ENCODE measurements around the gene NRP2. TPM values are rescaled to one million over a fixed set of nuclear protein-coding genes. Genes with fewer than 3 reads are reported as not detected.

Gene NRP2
- total RNA-seq, 2 experiments from 2014 or later = 0.19 TPM; not detected in 1

DNA sequence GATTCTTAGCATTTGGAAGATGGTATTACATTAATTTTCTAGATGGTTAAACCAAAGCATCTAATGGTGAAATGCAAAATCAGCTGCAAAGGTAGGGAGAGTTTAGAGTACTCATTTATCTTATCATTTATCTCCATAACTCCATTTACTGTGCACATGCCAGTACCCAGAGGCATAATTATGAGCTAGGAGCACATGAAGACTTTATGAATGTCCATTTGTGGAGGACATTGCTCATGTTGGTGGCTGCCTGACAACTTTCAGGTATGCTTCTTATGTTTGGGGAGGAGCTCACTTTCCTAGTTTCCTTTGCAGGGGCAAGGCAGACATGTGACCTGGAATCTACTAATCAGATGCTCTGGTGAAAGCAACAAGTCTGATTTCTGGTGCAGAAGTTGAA, 134.0 kb downstream of the NRP2 start:
- DNase-seq (no peak), ATAC-seq (ENCODE audit: poor library complexity) (no peak)
- ChIA-PET POLR2A (no interaction called here), CTCF (interaction anchor here (0.6 kb wide), 1 partner anchor 1650 kb away, joined by 5 read pairs; no protein-coding TSS in a partner anchor)
- peaks cover 42% of the 10 kb centered on the region for H3K27me3 Mint-ChIP-seq
- no peaks in the 10 kb centered on the region for H3K36me3 Mint-ChIP-seq (ENCODE audit: low read depth)
- intact Hi-C loops (cut with DNase I, micrococcal nuclease) = no loop called here
- Histone ChIP-seq H3K4me1 (ENCODE audit: insufficient read depth, low read length) (no peaks in the 10 kb centered on the region), H3K36me3 (ENCODE audit: insufficient read depth, low read length) (no peaks in the 10 kb centered on the region), H3K27me3 (ENCODE audit: control insufficient read depth in 1 of 2, insufficient read depth in 2 of 2, low read length in 2 of 2) (peaks cover 0 to 4% of the 10 kb centered on the region in 2 experiments), H3K27ac (ENCODE audit: low read depth in 1 of 2, low read length in 2 of 2) (no peak overlapping the region), H3K9me3 (ENCODE audit: control insufficient read depth in 1 of 2, insufficient read depth in 1 of 2, low read length in 2 of 2) (no peaks in the 10 kb centered on the region), H3K4me3 (ENCODE audit: low read length) (no peak overlapping the region)
- TF ChIP-seq, protein P1, sequence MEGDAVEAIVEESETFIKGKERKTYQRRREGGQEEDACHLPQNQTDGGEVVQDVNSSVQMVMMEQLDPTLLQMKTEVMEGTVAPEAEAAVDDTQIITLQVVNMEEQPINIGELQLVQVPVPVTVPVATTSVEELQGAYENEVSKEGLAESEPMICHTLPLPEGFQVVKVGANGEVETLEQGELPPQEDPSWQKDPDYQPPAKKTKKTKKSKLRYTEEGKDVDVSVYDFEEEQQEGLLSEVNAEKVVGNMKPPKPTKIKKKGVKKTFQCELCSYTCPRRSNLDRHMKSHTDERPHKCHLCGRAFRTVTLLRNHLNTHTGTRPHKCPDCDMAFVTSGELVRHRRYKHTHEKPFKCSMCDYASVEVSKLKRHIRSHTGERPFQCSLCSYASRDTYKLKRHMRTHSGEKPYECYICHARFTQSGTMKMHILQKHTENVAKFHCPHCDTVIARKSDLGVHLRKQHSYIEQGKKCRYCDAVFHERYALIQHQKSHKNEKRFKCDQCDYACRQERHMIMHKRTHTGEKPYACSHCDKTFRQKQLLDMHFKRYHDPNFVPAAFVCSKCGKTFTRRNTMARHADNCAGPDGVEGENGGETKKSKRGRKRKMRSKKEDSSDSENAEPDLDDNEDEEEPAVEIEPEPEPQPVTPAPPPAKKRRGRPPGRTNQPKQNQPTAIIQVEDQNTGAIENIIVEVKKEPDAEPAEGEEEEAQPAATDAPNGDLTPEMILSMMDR (IDR thresholded peaks at IDR 0.05) = no peak
- H3K4me3 Mint-ChIP-seq = no peak overlapping the region
- no peaks in the 10 kb centered on the region for H3K4me1 Mint-ChIP-seq (ENCODE audit: low read depth)
- no peak overlapping the region for H3K27ac Mint-ChIP-seq
- H3K9me3 Mint-ChIP-seq = no peaks in the 10 kb centered on the region

DNA sequence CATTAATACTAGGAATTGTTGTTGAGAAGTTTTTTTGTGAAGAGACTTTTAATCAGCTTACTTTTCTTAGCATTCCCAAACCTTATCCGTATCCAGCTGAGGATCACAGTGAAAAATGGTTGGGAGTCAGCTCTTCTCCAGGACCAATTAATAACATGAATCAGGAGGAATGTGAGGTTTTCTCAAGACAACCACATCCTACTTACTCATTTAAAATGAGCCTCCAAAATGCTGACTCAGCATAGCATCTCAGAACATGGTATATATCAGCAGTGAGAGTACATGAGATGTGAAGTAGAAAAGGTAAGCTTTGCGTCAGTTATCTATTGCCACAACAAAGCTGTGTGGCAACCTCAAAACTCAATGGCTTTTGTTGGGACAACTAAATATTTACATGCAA, 140.3 kb downstream of the NRP2 start:
- POLR2A ChIA-PET = no interaction called here
- TF ChIP-seq, protein P1 (IDR thresholded peaks at IDR 0.05) = no peak
- ATAC-seq (ENCODE audit: poor library complexity) (no peak), DNase-seq (no peak)
- Mint-ChIP-seq H3K9me3 (peaks cover 2% of the 10 kb centered on the region), H3K36me3 (ENCODE audit: low read depth) (no peaks in the 10 kb centered on the region), H3K27me3 (peaks cover 34% of the 10 kb centered on the region), H3K4me3 (no peak overlapping the region), H3K27ac (no peak overlapping the region), H3K4me1 (ENCODE audit: low read depth) (no peaks in the 10 kb centered on the region)
- Histone ChIP-seq H3K4me1 (ENCODE audit: insufficient read depth, low read length) (no peaks in the 10 kb centered on the region), H3K9me3 (ENCODE audit: control insufficient read depth in 1 of 2, insufficient read depth in 1 of 2, low read length in 2 of 2) (no peaks in the 10 kb centered on the region), H3K27me3 (ENCODE audit: control insufficient read depth in 1 of 2, insufficient read depth in 2 of 2, low read length in 2 of 2) (peaks cover 0 to 4% of the 10 kb centered on the region in 2 experiments), H3K36me3 (ENCODE audit: insufficient read depth, low read length) (no peaks in the 10 kb centered on the region), H3K4me3 (ENCODE audit: low read length) (no peak overlapping the region), H3K27ac (ENCODE audit: low read depth in 1 of 2, low read length in 2 of 2) (no peak overlapping the region)
- intact Hi-C loops (cut with DNase I, micrococcal nuclease) = no loop called here
- CTCF ChIA-PET = no interaction called here

DNA sequence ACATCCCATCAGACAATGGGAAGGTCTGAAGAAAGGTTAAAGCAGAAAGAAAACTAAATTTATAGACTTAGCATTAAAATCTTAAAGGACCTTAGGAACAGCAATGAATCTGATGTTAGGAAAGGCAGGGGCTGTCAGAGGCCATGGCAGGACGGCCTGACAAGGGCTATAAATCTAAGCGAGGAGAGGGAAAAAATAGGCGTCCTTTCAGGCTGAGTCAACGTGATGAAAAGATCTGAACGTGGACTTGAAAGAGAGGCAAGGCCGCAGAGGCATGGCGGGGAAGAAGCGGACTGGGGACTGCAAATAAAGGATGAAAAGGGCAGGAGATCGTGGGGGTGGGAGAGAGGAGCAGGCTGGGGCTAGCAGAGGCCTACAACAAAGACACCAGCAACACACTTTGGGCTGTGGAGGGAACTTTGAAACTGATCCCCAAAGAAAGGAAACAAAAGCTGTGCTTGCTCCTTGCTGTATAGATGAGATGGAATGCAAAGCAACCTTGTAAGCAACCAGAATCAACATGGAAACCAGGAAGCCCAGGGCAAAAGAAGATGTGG, 145.6 kb downstream of the NRP2 start:
- H3K36me3 ChIP-seq (ENCODE audit: insufficient read depth, low read length) = no peaks in the 10 kb centered on the region
- ATAC-seq (ENCODE audit: poor library complexity) (no peak), DNase-seq (no peak)
- ChIA-PET POLR2A (no interaction called here), CTCF (no interaction called here)
- no peak overlapping the region for H3K27ac Mint-ChIP-seq
- H3K9me3 Mint-ChIP-seq = peaks cover 2% of the 10 kb centered on the region
- TF ChIP-seq, protein P1 (IDR thresholded peaks at IDR 0.05) = no peak
- no peak overlapping the region for H3K27ac ChIP-seq (ENCODE audit: low read depth in 1 of 2, low read length in 2 of 2)
- no peaks in the 10 kb centered on the region for H3K36me3 Mint-ChIP-seq (ENCODE audit: low read depth)
- peaks cover 5% of the 10 kb centered on the region for H3K27me3 Mint-ChIP-seq
- H3K4me3 Mint-ChIP-seq = no peak overlapping the region
- no peaks in the 10 kb centered on the region for H3K9me3 ChIP-seq (ENCODE audit: control insufficient read depth in 1 of 2, insufficient read depth in 1 of 2, low read length in 2 of 2)
- no peaks in the 10 kb centered on the region for H3K4me1 ChIP-seq (ENCODE audit: insufficient read depth, low read length)
- H3K27me3 ChIP-seq (ENCODE audit: control insufficient read depth in 1 of 2, insufficient read depth in 2 of 2, low read length in 2 of 2) = no peaks in the 10 kb centered on the region
- no peak overlapping the region for H3K4me3 ChIP-seq (ENCODE audit: low read length)
- intact Hi-C loops (cut with DNase I, micrococcal nuclease) = no loop called here
- no peaks in the 10 kb centered on the region for H3K4me1 Mint-ChIP-seq (ENCODE audit: low read depth)
